Measurements from ENCODE around the gene THPO. TPM values are rescaled to one million over a fixed set of nuclear protein-coding genes. Genes with fewer than 3 reads are reported as not detected.

THPO gene
- total RNA-seq: not detected in 2 replicates

DNA sequence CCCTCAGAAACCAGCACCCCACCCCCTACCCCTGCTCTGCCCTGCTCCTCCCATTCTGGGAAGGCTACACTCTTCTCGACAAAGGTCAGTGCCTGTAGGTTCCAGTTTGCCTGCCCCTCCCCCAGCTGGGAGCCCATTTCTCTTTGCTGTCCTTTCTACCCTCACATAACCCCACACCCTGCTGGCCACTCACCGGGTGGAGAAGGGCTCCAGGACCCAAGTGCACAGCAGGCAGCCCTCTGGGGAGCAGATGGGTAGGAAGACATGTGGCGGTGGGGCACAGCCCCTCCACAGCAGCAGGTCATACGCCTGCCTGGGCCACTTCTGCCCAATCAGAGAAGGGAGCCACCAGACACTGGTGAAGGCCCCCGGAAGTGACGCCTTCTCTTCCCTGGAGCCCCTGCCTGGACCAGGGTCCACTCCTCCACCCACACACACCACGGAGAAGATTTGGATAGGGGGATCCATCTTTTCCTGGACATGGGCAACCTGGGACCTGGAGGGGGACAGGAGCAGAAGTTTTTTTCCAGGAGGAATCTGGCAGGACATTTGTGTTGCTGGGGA lies at the start of gene THPO:
TSS of gene THPO (minus strand) at position 326 of the 564 bp plus-strand sequence. CDS start 1,948 bp downstream, outside the sequence.
- no peaks in the 10 kb centered on the region for H3K36me3 Mint-ChIP-seq (ENCODE audit: low read depth)
- H3K4me1 Mint-ChIP-seq: peaks cover 2% of the 10 kb centered on the region
- peaks cover 64% of the 10 kb centered on the region for H3K27me3 Mint-ChIP-seq
- DNase-seq: no peak
- no peak within 1 kb of the TSS for H3K27ac Mint-ChIP-seq
- no peaks in the 10 kb centered on the region for H3K9me3 Mint-ChIP-seq
- H3K4me3 Mint-ChIP-seq: peak within 1 kb of the TSS; percentile 69
- intact Hi-C loops (cut with micrococcal nuclease): no loop called here

DNA sequence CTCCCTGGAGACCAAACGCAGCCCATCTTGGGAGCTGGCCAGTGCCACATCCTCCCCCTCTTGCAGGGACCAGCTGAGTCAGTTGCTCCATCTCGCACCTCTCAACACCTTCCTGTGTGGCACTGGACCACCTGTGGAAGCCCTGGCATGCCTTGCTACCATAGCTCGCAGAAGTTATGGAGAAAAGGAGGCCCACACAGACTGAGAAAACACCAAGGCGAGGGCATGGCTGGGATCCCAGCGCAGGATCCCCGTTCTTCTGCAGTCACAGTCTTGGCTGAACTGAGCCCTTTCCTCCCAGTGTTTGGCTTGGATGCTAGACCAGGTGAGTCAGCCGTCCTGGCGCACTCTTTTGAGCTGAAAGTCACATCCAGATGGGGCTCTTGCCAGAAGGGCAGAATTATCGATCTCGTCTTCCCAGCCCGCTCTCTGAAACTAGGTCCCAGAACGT lies 48.7 kb upstream of the THPO start:
- H3K36me3 Mint-ChIP-seq (ENCODE audit: low read depth): no peaks in the 10 kb centered on the region
- no peaks in the 10 kb centered on the region for H3K4me1 Mint-ChIP-seq
- peaks cover 10% of the 10 kb centered on the region for H3K27me3 Mint-ChIP-seq
- H3K4me3 Mint-ChIP-seq: no peak overlapping the region
- no peak for DNase-seq
- H3K27ac Mint-ChIP-seq: no peak overlapping the region
- no peaks in the 10 kb centered on the region for H3K9me3 Mint-ChIP-seq
- intact Hi-C loops (cut with micrococcal nuclease): no loop called here

DNA sequence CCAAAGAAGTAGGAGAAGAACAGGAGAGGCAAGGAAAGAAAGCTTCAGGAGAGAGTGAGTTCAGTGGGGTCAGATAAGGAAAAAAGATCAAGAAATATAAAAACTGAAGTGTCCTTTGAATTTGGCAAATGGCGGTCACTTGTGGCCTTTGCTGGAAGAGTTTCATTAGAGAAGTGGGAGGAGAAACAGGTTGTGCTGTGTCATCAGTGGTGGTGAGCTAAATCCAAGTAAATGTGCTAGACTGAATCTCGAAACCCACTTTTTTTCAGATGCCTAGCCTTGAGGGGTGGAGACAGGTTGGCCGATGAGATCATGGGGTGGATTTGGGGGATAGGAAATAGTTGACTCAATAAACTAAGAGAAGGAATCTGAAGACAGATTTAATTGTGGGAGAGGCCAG lies 45.6 kb upstream of the THPO start:
- Mint-ChIP-seq H3K36me3 (ENCODE audit: low read depth) (no peaks in the 10 kb centered on the region), H3K4me3 (no peak overlapping the region), H3K9me3 (no peaks in the 10 kb centered on the region), H3K4me1 (no peaks in the 10 kb centered on the region), H3K27ac (no peak overlapping the region), H3K27me3 (peaks cover 12% of the 10 kb centered on the region)
- intact Hi-C loops (cut with micrococcal nuclease): no loop called here
- DNase-seq: no peak

DNA sequence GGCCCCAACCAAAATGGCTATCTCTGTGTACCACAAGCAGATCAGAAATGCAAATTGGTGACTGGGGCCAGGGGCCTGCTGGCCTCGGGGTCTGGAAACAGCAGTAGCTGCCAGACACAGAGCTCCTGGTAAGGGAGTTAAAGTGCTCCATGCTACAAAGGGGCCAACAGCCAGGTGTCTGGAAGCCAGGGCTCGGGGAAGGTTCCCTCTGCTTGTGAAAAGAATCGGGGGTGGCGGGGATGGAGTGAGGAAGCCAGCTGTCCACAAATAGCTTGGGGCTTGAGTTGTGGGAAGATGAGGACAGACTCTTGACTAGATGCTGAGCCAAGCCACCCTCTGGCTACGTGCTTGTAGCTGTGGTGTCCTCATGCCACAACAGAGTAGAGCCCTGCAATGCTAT lies 41.2 kb upstream of the THPO start:
- Mint-ChIP-seq H3K4me1 (no peaks in the 10 kb centered on the region), H3K27ac (no peak overlapping the region), H3K9me3 (no peaks in the 10 kb centered on the region), H3K27me3 (peaks cover 12% of the 10 kb centered on the region), H3K36me3 (ENCODE audit: low read depth) (no peaks in the 10 kb centered on the region), H3K4me3 (no peak overlapping the region)
- no peak for DNase-seq
- intact Hi-C loops (cut with micrococcal nuclease): loop anchor here (5.0 kb wide), 1 partner anchor 47 kb away; no protein-coding TSS in a partner anchor

DNA sequence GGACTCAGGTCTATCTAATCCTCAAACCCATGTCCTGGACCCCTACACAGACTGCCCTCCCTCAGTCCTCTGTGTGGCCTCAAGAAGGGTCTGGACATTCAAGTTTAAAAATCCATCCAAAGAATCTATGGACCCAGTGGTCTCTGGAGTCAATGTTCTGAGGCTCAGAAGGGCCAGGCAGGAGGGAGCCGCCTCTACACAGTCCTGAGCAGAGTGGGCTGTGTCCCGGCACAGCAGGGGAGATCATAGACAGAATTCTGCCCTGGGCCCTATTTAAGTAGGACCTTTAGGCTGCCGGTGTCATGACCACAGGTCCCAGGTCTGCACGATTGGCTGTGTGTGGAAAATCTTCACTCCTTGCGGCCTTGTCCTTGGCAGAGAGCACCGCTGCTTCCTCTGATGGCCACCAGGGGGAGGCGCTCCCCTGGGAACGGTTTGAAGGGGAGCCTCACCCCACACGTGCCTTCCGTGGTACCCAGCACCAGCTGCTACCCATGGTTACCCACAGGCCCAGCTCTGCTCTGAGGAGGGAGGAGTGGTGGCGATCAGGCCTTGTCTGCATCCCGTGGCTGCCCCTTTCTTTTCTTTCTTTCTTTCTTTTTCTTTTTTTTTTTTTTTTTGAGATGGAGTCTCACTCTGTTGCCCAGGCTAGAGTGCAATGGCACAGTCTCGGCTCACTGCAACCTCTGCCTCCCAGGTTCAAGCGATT lies 39.8 kb upstream of the THPO start:
- intact Hi-C loops (cut with micrococcal nuclease): loop anchor here (1.0 to 5.0 kb wide), 3 partner anchors 45 to 127 kb away; no protein-coding TSS in a partner anchor
- H3K27ac Mint-ChIP-seq: no peak overlapping the region
- no peak overlapping the region for H3K4me3 Mint-ChIP-seq
- H3K27me3 Mint-ChIP-seq: peaks cover 3% of the 10 kb centered on the region
- H3K36me3 Mint-ChIP-seq (ENCODE audit: low read depth): no peaks in the 10 kb centered on the region
- H3K9me3 Mint-ChIP-seq: no peaks in the 10 kb centered on the region
- no peaks in the 10 kb centered on the region for H3K4me1 Mint-ChIP-seq
- peak; percentile 89 for DNase-seq

DNA sequence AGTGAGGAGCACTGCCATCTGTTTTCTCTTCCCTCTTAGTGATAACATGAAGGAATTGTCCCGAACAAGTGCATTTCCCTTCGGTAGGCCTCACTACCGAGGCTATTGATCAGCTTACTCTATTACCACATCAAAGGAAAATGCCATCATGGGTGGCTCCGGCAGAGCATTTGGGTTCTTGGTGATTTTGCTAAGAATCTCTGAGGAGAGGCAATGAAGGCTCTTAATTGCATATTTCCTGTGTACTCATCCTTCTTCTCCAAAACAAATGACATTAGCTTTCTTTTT lies 37.1 kb upstream of the THPO start:
- intact Hi-C loops (cut with micrococcal nuclease): loop anchor here (5.0 kb wide), 1 partner anchor 43 kb away; no protein-coding TSS in a partner anchor
- H3K9me3 Mint-ChIP-seq: no peaks in the 10 kb centered on the region
- H3K27ac Mint-ChIP-seq: no peak overlapping the region

DNA sequence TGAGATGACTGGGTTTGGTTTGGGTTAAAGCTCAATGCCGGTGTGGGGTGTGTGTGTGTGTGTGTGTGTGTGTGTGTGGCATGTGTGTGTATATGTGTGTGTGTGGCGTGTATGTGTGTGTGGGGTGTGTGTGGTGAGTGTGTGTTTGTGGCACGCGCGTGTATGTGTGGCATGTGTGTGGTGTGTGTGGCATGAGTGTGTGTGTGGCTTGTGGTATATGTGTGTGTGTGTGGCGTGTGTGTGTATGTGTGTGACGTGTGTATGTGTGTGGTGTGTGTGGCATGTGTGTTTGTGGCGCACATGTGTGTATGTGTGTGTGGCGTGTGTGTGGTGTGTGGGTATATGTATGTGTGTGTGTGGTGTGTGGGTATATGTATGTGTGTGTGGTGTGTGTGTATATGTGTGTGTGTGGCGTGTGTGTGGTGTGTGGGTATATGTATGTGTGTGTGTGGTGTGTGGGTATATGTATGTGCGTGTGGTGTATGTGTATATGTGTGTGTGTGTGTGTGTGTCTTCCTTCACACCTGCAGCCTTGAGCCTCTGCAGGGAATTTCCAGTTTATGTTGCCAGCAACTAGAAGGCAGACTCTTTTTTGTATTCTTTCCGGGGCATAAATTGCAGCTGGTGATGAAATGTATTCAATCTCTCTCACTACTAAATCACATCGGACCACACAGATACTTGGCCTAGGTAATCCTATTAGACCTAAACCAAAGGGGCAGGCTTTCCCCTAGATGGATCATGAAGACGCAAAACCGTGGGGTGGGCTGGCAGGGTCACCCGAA lies 36.6 kb upstream of the THPO start:
- H3K4me3 Mint-ChIP-seq: no peak overlapping the region
- H3K4me1 Mint-ChIP-seq: no peaks in the 10 kb centered on the region
- no peaks in the 10 kb centered on the region for H3K36me3 Mint-ChIP-seq (ENCODE audit: low read depth)
- peaks cover 2% of the 10 kb centered on the region for H3K27me3 Mint-ChIP-seq
- intact Hi-C loops (cut with micrococcal nuclease): loop anchor here (5.0 kb wide), 1 partner anchor 42 kb away; no protein-coding TSS in a partner anchor
- no peak for DNase-seq
- H3K27ac Mint-ChIP-seq: no peak overlapping the region
- H3K9me3 Mint-ChIP-seq: no peaks in the 10 kb centered on the region

More for the DNA sequence above, 37.1 kb upstream of the THPO start:
- Mint-ChIP-seq H3K36me3 (ENCODE audit: low read depth) (no peaks in the 10 kb centered on the region), H3K4me3 (no peak overlapping the region), H3K27me3 (peaks cover 2% of the 10 kb centered on the region), H3K4me1 (no peaks in the 10 kb centered on the region)
- no peak for DNase-seq

DNA sequence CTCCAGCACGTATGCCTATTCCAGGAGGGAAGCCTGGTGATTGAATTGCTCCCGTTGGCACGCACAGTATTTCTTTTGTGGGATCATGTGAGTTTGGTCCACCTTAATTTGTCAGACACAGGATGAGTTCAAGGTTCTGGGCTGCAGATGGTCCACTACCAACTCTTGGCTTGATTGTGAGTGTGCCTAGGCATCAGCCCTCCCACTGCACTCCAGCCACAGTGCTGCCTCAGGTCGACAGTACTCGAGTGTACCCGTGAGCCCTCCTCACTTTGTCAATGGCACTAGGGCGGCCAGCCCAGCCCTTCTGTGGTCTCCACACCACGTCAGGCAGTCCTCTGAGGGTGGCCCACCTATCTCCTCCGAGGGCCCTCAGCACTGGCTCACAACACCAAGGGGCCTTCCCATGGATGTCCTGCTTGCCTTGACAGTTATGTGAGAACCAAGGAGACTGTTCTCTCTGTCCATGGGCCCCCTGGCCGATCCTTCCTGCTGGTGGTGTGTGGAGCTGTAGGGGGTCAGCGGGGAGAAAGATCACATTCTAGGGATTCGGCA lies 32.0 kb upstream of the THPO start:
- Mint-ChIP-seq H3K9me3 (no peaks in the 10 kb centered on the region), H3K36me3 (ENCODE audit: low read depth) (no peaks in the 10 kb centered on the region), H3K4me3 (no peak overlapping the region), H3K27me3 (peaks cover 2% of the 10 kb centered on the region), H3K4me1 (no peaks in the 10 kb centered on the region), H3K27ac (no peak overlapping the region)
- intact Hi-C loops (cut with micrococcal nuclease): no loop called here
- DNase-seq: no peak

DNA sequence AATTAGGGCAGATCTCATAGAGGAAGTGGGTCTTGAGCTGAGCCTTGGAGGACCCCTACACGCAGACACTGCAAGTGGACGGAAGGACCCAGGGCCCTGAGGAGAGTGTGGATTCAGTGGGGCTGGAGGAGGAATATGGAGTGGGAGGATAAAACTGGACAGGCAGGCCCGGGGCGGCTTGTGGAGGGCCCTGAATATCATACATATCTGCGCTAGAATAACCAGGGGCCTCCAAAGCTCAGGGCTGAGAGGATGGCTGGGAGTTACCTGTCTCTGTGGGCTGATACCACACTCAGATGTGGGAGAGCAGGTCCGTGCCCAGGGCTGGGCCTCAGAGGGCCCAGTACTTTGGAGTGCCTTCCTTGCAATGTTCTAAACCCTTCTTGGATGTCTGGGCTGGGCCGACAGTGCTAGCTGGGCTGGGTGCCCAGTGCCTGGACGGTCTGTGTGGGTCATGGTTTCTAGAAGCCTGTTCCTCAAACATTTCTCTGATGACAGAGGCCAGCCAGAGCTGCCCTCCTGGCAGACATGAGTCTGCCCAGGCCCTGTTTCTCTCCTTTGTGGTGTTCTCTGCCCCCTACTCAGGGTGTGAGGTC lies 31.4 kb upstream of the THPO start:
- no peak overlapping the region for H3K4me3 Mint-ChIP-seq
- no peak overlapping the region for H3K27ac Mint-ChIP-seq
- H3K27me3 Mint-ChIP-seq: peaks cover 2% of the 10 kb centered on the region

DNA sequence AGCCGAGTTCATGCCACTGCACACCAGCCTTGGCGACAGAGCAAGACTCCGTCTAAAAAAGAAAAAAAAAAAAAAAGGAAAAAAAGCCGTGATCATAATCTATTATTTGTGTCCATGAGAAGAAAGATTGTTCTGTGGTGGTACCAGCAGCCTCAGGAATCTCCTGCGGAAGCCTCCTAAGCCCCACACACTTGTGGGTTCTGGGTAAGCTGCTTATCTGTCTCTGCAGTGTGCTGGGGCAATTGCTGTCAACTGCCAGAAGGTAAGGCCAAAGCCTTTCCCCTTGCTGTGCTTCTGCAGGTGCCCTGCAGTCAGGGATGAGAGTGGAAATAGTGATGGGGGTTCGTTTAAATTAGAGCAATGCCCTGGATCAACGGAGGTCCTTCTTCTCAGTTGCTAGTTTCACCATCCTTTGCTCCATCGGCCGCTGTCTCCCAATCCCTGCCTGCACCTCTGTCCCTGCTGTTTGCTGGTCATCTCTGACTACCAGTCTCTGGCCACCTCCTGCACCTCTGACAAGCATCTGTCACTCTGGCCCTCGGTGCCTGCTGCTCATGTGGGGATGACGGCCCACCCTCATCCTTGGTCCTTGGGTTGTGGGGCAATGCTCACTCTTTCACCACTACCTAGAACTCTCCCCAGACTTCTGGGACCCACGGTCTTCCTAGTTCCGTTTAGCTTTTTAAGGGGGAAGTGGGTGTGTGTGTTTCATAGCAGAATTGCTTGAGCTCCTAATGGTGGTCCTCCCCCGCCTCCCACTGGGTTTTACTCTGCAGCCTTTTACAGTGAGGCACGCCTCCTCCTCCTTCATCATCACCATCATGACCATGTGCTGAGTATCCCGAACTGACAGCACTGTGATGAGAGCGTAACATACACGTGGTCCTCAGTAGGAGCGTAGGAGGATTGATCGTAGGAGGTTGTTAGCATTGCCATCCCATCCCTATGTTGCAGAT lies 27.3 kb upstream of the THPO start:
- DNase-seq: no peak
- H3K27ac Mint-ChIP-seq: no peak overlapping the region
- H3K36me3 Mint-ChIP-seq (ENCODE audit: low read depth): no peaks in the 10 kb centered on the region
- H3K27me3 Mint-ChIP-seq: peaks cover 15% of the 10 kb centered on the region
- no peak overlapping the region for H3K4me3 Mint-ChIP-seq
- intact Hi-C loops (cut with micrococcal nuclease): no loop called here
- no peaks in the 10 kb centered on the region for H3K9me3 Mint-ChIP-seq
- H3K4me1 Mint-ChIP-seq: no peaks in the 10 kb centered on the region

More for the DNA sequence above, 31.4 kb upstream of the THPO start:
- no peaks in the 10 kb centered on the region for H3K9me3 Mint-ChIP-seq
- DNase-seq: no peak
- no peaks in the 10 kb centered on the region for H3K36me3 Mint-ChIP-seq (ENCODE audit: low read depth)
- intact Hi-C loops (cut with micrococcal nuclease): no loop called here
- no peaks in the 10 kb centered on the region for H3K4me1 Mint-ChIP-seq

DNA sequence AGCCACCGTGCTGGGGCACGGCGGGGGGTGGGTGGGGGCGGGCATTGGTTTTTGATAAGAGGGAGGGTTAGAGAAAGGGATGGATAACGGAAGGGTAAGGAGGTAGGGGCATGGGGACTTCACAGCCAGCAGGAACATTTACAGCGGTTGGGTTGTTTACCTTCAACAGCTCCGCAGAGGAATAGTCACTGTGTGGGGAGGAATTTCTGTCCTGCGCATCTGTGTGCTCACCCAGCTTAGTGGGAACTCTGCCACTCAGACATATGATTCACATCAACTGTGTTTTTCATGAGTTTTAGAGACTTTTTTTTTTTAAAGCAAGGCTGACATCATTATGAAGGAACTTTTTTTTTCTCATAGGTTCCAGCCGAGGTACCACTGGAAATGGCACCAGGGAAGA lies 21.4 kb upstream of the THPO start:
- DNase-seq: no peak
- no peaks in the 10 kb centered on the region for H3K9me3 Mint-ChIP-seq
- no peaks in the 10 kb centered on the region for H3K36me3 Mint-ChIP-seq (ENCODE audit: low read depth)
- intact Hi-C loops (cut with micrococcal nuclease): no loop called here
- no peaks in the 10 kb centered on the region for H3K4me1 Mint-ChIP-seq
- no peak overlapping the region for H3K4me3 Mint-ChIP-seq
- peaks cover 22% of the 10 kb centered on the region for H3K27me3 Mint-ChIP-seq
- H3K27ac Mint-ChIP-seq: no peak overlapping the region

DNA sequence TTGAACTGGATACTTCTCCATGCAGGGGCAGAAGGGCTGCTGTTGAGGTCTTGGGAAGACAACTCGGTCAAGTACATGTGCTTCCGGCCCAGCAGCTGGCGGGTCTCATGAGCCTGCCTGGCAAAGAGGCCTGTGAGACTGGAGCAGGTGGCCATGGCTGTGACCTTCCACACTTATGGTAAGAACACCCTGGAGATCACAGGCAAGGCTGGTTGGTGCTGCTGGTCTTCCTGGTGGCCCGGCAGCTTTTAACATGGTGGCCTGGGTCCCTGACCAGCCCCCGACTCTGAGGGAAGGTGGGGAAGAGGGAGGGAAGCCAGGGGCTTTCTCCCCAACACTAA lies 17.3 kb upstream of the THPO start:
- Mint-ChIP-seq H3K36me3 (ENCODE audit: low read depth) (no peaks in the 10 kb centered on the region), H3K27ac (no peak overlapping the region), H3K9me3 (no peaks in the 10 kb centered on the region), H3K27me3 (peaks cover 15% of the 10 kb centered on the region), H3K4me1 (no peaks in the 10 kb centered on the region), H3K4me3 (no peak overlapping the region)
- no peak for DNase-seq
- intact Hi-C loops (cut with micrococcal nuclease): no loop called here

DNA sequence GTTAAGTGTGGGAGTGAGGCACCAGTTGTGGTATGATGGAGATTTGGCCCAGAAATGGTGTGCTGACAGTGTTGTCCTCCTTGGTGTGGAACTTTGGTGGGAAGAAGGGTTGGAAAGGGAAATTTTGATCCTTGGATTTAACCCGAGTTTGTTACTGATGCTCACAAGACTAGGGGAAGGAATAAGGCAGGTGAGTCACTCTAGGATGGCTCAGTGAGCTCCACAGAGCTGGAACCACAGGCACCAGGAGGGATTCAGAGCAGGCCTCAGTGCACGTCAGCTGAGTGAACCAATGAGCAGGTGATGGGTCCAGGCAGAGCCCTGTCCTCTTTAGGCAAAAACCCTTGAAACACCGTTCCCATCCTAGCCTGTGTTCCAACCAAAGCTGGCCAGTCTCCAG lies 13.3 kb upstream of the THPO start:
- no peak for DNase-seq
- Mint-ChIP-seq H3K9me3 (no peaks in the 10 kb centered on the region), H3K36me3 (ENCODE audit: low read depth) (no peaks in the 10 kb centered on the region), H3K27ac (no peak overlapping the region), H3K4me1 (no peaks in the 10 kb centered on the region), H3K27me3 (peaks cover 17% of the 10 kb centered on the region), H3K4me3 (no peak overlapping the region)
- intact Hi-C loops (cut with micrococcal nuclease): no loop called here

Data from activated CD4-positive, alpha-beta T cell treated with anti-CD3 and anti-CD28 coated beads, Interleukin-2, amount 10 ng/mL, durations not matched to agents 24 days and 14 days (primary cell).